HEK293 (cell line): Measurements from ENCODE around the gene AGAP1.

Experiments used
- CTCF ChIA-PET: fragments of 350-600 bp; formaldehyde crosslinking; extraction: SDS; loops from one replicate; lab custom pipeline; 2021; ENCODE audit warnings: antibody characterized with exemption; lab: Yijun Ruan, JAX
- POLR2A ChIA-PET: fragments of 300-600 bp; formaldehyde crosslinking; extraction: SDS; loops from one replicate; lab custom pipeline; 2020; ENCODE audit warnings: antibody characterized with exemption, inconsistent platforms; lab: Yijun Ruan, JAX
- H3K27ac ChIP-seq: fragments of 200-500 bp; sonication (Bioruptor generic); 2 replicates; pipeline ENCODE4 v1.5.1; 2014; ENCODE audit warnings: low read depth, low read length, control low read depth, inconsistent platforms; ENCODE audit errors: extremely low read depth
- H3K36me3 ChIP-seq, 2 experiments: fragments of 200-500 bp in 1 of 2; sonication (Bioruptor generic) in 1 of 2; 1 replicate in 1 of 2; 2 replicates in 1 of 2; pipeline ENCODE4 v1.5.1; 2014 to 2017; ENCODE audit warnings: inconsistent platforms in 2 of 2, low read length in 2 of 2; ENCODE audit not compliant: control insufficient read depth in 2 of 2, insufficient read depth in 1 of 2
- H3K4me1 ChIP-seq: fragments of 200-500 bp; sonication (Bioruptor generic); 2 replicates; pipeline ENCODE4 v1.5.1; 2014; ENCODE audit warnings: mild to moderate bottlenecking, low read length, inconsistent platforms; ENCODE audit not compliant: control insufficient read depth, insufficient read depth
- H3K4me3 ChIP-seq: 2 replicates; pipeline ENCODE4 v1.5.1; 2011; ENCODE audit warnings: low read depth, mild to moderate bottlenecking, control low read depth, low read length, moderate library complexity
- H3K9me3 ChIP-seq: fragments of 200-500 bp; sonication (Bioruptor generic); 2 replicates; pipeline ENCODE4 v1.5.1; 2014; ENCODE audit warnings: low read depth, low read length, inconsistent platforms; ENCODE audit not compliant: control insufficient read depth, insufficient read depth
- ELK4 ChIP-seq: IDR thresholded peaks from 2 replicates; pipeline ENCODE4 v1.6.1; 2011; ENCODE audit warnings: mild to moderate bottlenecking, low read depth, low read length, borderline replicate concordance
- INSM2 ChIP-seq: fragments of 450-650 bp; formaldehyde crosslinking; IDR thresholded peaks from 2 replicates; pipeline ENCODE4 v1.5.1; 2016; ENCODE audit warnings: missing biosample characterization, missing genetic modification characterization
- MYNN ChIP-seq: fragments of 450-650 bp; formaldehyde crosslinking; IDR thresholded peaks from 2 replicates; pipeline ENCODE4 v1.5.1; 2016; ENCODE audit warnings: missing biosample characterization, missing genetic modification characterization, borderline replicate concordance
- TCF7L2 ChIP-seq: IDR thresholded peaks from 2 replicates; pipeline ENCODE4 v1.6.1; 2011; ENCODE audit warnings: low read depth, mild to moderate bottlenecking, inconsistent platforms, low read length, moderate library complexity, borderline replicate concordance
- ZBTB48 ChIP-seq: fragments of 450-650 bp; formaldehyde crosslinking; IDR thresholded peaks from 2 replicates; pipeline ENCODE4 v1.5.1; 2016; ENCODE audit warnings: missing biosample characterization, missing genetic modification characterization
- ZNF140 ChIP-seq: fragments of 450-650 bp; formaldehyde crosslinking; IDR thresholded peaks from 2 replicates; pipeline ENCODE4 v1.5.1; 2016; ENCODE audit warnings: missing biosample characterization, missing genetic modification characterization
- ZNF214 ChIP-seq: fragments of 450-650 bp; formaldehyde crosslinking; IDR thresholded peaks from 2 replicates; pipeline ENCODE4 v1.5.1; 2017; ENCODE audit warnings: missing biosample characterization, mild to moderate bottlenecking, missing genetic modification characterization, borderline replicate concordance
- ZNF335 ChIP-seq: fragments of 450-650 bp; formaldehyde crosslinking; conservative IDR thresholded peaks from 2 replicates; pipeline ENCODE4 v1.5.1; 2016; ENCODE audit warnings: missing biosample characterization, missing genetic modification characterization
- ZNF514 ChIP-seq: fragments of 450-650 bp; formaldehyde crosslinking; IDR thresholded peaks from 2 replicates; pipeline ENCODE4 v1.5.1; 2016; ENCODE audit warnings: missing biosample characterization, missing genetic modification characterization
- ZNF530 ChIP-seq: fragments of 450-650 bp; formaldehyde crosslinking; IDR thresholded peaks from 2 replicates; pipeline ENCODE4 v1.5.1; 2016; ENCODE audit warnings: low read depth, missing biosample characterization, missing genetic modification characterization
- ZNF701 ChIP-seq: fragments of 450-650 bp; formaldehyde crosslinking; IDR thresholded peaks from 2 replicates; pipeline ENCODE4 v1.5.1; 2016; ENCODE audit warnings: missing biosample characterization, missing genetic modification characterization
- ZSCAN16 ChIP-seq: fragments of 450-650 bp; formaldehyde crosslinking; IDR thresholded peaks from 2 replicates; pipeline ENCODE4 v1.5.1; 2016; ENCODE audit warnings: missing biosample characterization, missing genetic modification characterization
- ZSCAN18 ChIP-seq: fragments of 450-650 bp; formaldehyde crosslinking; IDR thresholded peaks from 2 replicates; pipeline ENCODE4 v1.5.1; 2016; ENCODE audit warnings: missing biosample characterization, missing genetic modification characterization
- TF ChIP-seq, protein P1 (sequence below): fragments of 450-650 bp; formaldehyde crosslinking; IDR thresholded peaks from 2 replicates; pipeline ENCODE4 v1.5.1; 2016; ENCODE audit warnings: missing biosample characterization, missing genetic modification characterization
- TF ChIP-seq, protein P2 (sequence below): fragments of 450-650 bp; formaldehyde crosslinking; IDR thresholded peaks from 2 replicates; pipeline ENCODE4 v1.5.1; 2016; ENCODE audit warnings: missing biosample characterization, missing genetic modification characterization
- TF ChIP-seq, protein P3 (sequence below): fragments of 450-650 bp; formaldehyde crosslinking; IDR thresholded peaks from 2 replicates; pipeline ENCODE4 v1.5.1; 2016; ENCODE audit warnings: missing biosample characterization, missing genetic modification characterization

AGAP1 gene

DNA sequence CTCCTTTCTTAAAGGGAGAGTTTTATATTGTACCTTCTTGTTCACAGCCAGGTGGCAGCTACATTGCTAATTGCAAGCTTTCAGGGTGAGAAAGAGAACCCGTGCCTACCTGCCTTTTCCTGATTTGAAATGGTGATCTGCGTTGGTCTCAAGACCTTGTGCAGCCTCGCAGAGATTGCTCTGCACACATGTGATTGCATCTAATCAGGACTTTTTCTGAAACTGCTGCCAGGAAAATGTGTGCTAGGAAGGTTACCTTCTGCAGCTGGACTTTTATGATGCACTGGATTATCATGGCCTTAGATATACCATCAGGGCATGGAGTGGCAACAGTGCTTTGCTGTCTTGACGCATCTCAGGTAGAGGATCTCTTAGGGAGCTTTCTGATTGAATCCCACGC, 45.1 kb downstream of the AGAP1 start:
- H3K36me3 ChIP-seq = no peaks in the 10 kb centered on the region
- H3K4me1 ChIP-seq = no peaks in the 10 kb centered on the region
- CTCF ChIA-PET = interaction anchor here (2.7 kb wide), 1 partner anchor 13 kb away, joined by 8 read pairs; no protein-coding TSS in a partner anchor
- POLR2A ChIA-PET = no interaction called here
- no peaks in the 10 kb centered on the region for H3K9me3 ChIP-seq
- H3K27ac ChIP-seq = no peak overlapping the region
- H3K4me3 ChIP-seq = no peak overlapping the region
- no peak for TF ChIP-seq MYNN (tag by site-specific recombination)
- no peak for TF ChIP-seq ZSCAN18 (tag by site-specific recombination)
- TF ChIP-seq INSM2 (tag by site-specific recombination) = no peak
- no peak for TF ChIP-seq ZNF335 (tag by site-specific recombination)
- TF ChIP-seq ZNF701 (tag by site-specific recombination) = no peak
- TF ChIP-seq ZSCAN16 = no peak
- no peak for TF ChIP-seq TCF7L2
- no peak for TF ChIP-seq ZBTB48
- no peak for TF ChIP-seq ZNF530
- TF ChIP-seq ELK4 = no peak

DNA sequence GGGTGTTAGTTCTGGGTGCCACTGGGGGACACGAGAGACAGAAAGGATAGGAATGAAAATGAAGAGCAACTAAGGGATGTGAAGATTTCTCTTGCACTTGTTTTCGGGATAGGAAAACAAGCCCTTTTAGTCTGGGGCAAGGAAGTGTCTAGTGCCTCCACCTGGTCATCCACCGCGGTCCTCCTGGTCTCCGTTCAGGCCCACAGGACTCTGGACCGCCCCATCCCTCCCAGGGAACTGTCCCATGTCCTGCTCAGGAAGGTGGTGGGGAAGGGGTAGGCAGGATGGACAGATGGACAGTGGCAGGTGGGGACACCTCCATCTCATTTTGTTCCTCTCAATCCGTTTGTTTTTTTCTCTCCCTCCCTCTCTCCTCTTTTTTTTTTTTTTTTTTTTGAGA, 45.9 kb downstream of the AGAP1 start:
- TF ChIP-seq TCF7L2 (no peak), ZNF514 (tag by site-specific recombination) (no peak), ZNF140 (tag by site-specific recombination) (no peak), ZNF214 (tag by site-specific recombination) (no peak)
- TF ChIP-seq, protein P1, sequence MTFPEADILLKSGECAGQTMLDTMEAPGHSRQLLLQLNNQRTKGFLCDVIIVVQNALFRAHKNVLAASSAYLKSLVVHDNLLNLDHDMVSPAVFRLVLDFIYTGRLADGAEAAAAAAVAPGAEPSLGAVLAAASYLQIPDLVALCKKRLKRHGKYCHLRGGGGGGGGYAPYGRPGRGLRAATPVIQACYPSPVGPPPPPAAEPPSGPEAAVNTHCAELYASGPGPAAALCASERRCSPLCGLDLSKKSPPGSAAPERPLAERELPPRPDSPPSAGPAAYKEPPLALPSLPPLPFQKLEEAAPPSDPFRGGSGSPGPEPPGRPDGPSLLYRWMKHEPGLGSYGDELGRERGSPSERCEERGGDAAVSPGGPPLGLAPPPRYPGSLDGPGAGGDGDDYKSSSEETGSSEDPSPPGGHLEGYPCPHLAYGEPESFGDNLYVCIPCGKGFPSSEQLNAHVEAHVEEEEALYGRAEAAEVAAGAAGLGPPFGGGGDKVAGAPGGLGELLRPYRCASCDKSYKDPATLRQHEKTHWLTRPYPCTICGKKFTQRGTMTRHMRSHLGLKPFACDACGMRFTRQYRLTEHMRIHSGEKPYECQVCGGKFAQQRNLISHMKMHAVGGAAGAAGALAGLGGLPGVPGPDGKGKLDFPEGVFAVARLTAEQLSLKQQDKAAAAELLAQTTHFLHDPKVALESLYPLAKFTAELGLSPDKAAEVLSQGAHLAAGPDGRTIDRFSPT (tag by site-specific recombination) = no peak
- TF ChIP-seq, protein P2, sequence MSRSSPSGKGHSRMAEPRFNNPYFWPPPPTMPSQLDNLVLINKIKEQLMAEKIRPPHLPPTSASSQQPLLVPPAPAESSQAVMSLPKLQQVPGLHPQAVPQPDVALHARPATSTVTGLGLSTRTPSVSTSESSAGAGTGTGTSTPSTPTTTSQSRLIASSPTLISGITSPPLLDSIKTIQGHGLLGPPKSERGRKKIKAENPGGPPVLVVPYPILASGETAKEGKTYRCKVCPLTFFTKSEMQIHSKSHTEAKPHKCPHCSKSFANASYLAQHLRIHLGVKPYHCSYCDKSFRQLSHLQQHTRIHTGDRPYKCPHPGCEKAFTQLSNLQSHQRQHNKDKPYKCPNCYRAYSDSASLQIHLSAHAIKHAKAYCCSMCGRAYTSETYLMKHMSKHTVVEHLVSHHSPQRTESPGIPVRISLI (tag by site-specific recombination) = no peak
- TF ChIP-seq, protein P3, sequence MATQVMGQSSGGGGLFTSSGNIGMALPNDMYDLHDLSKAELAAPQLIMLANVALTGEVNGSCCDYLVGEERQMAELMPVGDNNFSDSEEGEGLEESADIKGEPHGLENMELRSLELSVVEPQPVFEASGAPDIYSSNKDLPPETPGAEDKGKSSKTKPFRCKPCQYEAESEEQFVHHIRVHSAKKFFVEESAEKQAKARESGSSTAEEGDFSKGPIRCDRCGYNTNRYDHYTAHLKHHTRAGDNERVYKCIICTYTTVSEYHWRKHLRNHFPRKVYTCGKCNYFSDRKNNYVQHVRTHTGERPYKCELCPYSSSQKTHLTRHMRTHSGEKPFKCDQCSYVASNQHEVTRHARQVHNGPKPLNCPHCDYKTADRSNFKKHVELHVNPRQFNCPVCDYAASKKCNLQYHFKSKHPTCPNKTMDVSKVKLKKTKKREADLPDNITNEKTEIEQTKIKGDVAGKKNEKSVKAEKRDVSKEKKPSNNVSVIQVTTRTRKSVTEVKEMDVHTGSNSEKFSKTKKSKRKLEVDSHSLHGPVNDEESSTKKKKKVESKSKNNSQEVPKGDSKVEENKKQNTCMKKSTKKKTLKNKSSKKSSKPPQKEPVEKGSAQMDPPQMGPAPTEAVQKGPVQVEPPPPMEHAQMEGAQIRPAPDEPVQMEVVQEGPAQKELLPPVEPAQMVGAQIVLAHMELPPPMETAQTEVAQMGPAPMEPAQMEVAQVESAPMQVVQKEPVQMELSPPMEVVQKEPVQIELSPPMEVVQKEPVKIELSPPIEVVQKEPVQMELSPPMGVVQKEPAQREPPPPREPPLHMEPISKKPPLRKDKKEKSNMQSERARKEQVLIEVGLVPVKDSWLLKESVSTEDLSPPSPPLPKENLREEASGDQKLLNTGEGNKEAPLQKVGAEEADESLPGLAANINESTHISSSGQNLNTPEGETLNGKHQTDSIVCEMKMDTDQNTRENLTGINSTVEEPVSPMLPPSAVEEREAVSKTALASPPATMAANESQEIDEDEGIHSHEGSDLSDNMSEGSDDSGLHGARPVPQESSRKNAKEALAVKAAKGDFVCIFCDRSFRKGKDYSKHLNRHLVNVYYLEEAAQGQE (tag by site-specific recombination) = peak; percentile 38; the same call in 1 of the 2 replicates
- Histone ChIP-seq H3K36me3 (no peaks in the 10 kb centered on the region), H3K4me1 (peaks cover 4% of the 10 kb centered on the region; the same call in 1 of the 2 replicates), H3K4me3 (no peak overlapping the region), H3K27ac (no peak overlapping the region), H3K9me3 (no peaks in the 10 kb centered on the region)
- ChIA-PET CTCF (interaction anchor here (0.6 kb wide), 1 partner anchor 300 kb away, joined by 3 read pairs; no protein-coding TSS in a partner anchor), POLR2A (no interaction called here)
